ENCODE measurements around the gene CASK. TPM values are rescaled to one million over a fixed set of nuclear protein-coding genes. Genes with fewer than 3 reads are reported as not detected.
"Not testable (repeated sequence)": the region's sequence is repeated elsewhere in the genome, so short reads cannot be mapped to it uniquely, and the experiment has no call there.

CASK gene
- total RNA-seq, 2 experiments from 2014 or later: 18.2 to 20.2 TPM

GRCh38 chrX:41518127-41518840, 405.1 kb downstream of the CASK start:
- DNase-seq (peak; percentile 82), ATAC-seq (peak; percentile 90)
- Mint-ChIP-seq H3K27me3 (no peaks in the 10 kb centered on the region), H3K4me3 (no peak overlapping the region), H3K27ac (peak overlapping the region; percentile 76), H3K9me3 (no peaks in the 10 kb centered on the region), H3K4me1 (ENCODE audit: low read depth) (peaks cover 47% of the 10 kb centered on the region), H3K36me3 (ENCODE audit: low read depth) (peaks cover 13% of the 10 kb centered on the region)
- intact Hi-C loops (cut with micrococcal nuclease): no loop called here
- no peak for TF ChIP-seq CTCF (IDR thresholded peaks at IDR 0.05)
- CTCF ChIA-PET: interaction anchor here (0.6 kb wide), 1 partner anchor 646 kb away, joined by 3 read pairs; no protein-coding TSS in a partner anchor
- POLR2A ChIA-PET: no interaction called here

- H3K4me3 Mint-ChIP-seq: no peak overlapping the region
- peaks cover 47% of the 10 kb centered on the region for H3K4me1 Mint-ChIP-seq (ENCODE audit: low read depth)
- no peak for DNase-seq
- no peak for ATAC-seq
- CTCF ChIA-PET: no interaction called here
- POLR2A ChIA-PET: interaction anchor here (0.6 to 0.7 kb wide), 2 partner anchors 951 to 1002 kb away, joined by 3 read pairs; no protein-coding TSS in a partner anchor
- H3K27ac Mint-ChIP-seq: peak overlapping the region; percentile 76
- H3K27me3 Mint-ChIP-seq: no peaks in the 10 kb centered on the region
- no peaks in the 10 kb centered on the region for H3K9me3 Mint-ChIP-seq
- intact Hi-C loops (cut with micrococcal nuclease): no loop called here
- TF ChIP-seq CTCF (IDR thresholded peaks at IDR 0.05): no peak
- H3K36me3 Mint-ChIP-seq (ENCODE audit: low read depth): peaks cover 7% of the 10 kb centered on the region
These were observed 406.2 kb downstream of the CASK start for GRCh38 chrX:41516999-41517765.

GRCh38 chrX:41516456-41516855, 406.9 kb downstream of the CASK start:
- CTCF ChIA-PET: no interaction called here
- intact Hi-C loops (cut with micrococcal nuclease): no loop called here
- DNase-seq (no peak), ATAC-seq (no peak)
- no peaks in the 10 kb centered on the region for H3K9me3 Mint-ChIP-seq
- H3K4me3 Mint-ChIP-seq: no peak overlapping the region
- H3K4me1 Mint-ChIP-seq (ENCODE audit: low read depth): peaks cover 46% of the 10 kb centered on the region
- H3K27ac Mint-ChIP-seq: no peak overlapping the region
- H3K36me3 Mint-ChIP-seq (ENCODE audit: low read depth): peaks cover 5% of the 10 kb centered on the region
- TF ChIP-seq CTCF (IDR thresholded peaks at IDR 0.05): no peak
- no peaks in the 10 kb centered on the region for H3K27me3 Mint-ChIP-seq
- POLR2A ChIA-PET: interaction anchor here (0.6 to 0.7 kb wide), 2 partner anchors 951 to 1003 kb away, joined by 3 read pairs; no protein-coding TSS in a partner anchor

GRCh38 chrX:41515376-41515775, 408.0 kb downstream of the CASK start:
- intact Hi-C loops (cut with micrococcal nuclease): no loop called here
- no peak for TF ChIP-seq CTCF (IDR thresholded peaks at IDR 0.05)
- Mint-ChIP-seq H3K4me1 (ENCODE audit: low read depth) (peaks cover 42% of the 10 kb centered on the region), H3K9me3 (no peaks in the 10 kb centered on the region), H3K27ac (no peak overlapping the region), H3K27me3 (no peaks in the 10 kb centered on the region), H3K4me3 (no peak overlapping the region), H3K36me3 (ENCODE audit: low read depth) (peaks cover 4% of the 10 kb centered on the region)
- no peak for ATAC-seq
- ChIA-PET CTCF (no interaction called here), POLR2A (interaction anchor here (0.7 kb wide), 1 partner anchor 17 kb away, joined by 4 read pairs; no protein-coding TSS in a partner anchor)
- DNase-seq: no peak

GRCh38 chrX:41514179-41514578, 409.2 kb downstream of the CASK start:
- ATAC-seq: no peak
- Mint-ChIP-seq H3K27me3 (no peaks in the 10 kb centered on the region), H3K36me3 (ENCODE audit: low read depth) (peaks cover 3% of the 10 kb centered on the region), H3K9me3 (no peaks in the 10 kb centered on the region), H3K4me1 (ENCODE audit: low read depth) (peaks cover 42% of the 10 kb centered on the region), H3K4me3 (no peak overlapping the region), H3K27ac (peak overlapping the region; percentile 42)
- peak; percentile 23 for DNase-seq
- intact Hi-C loops (cut with micrococcal nuclease): no loop called here
- POLR2A ChIA-PET: no interaction called here
- CTCF ChIA-PET: no interaction called here
- TF ChIP-seq CTCF (IDR thresholded peaks at IDR 0.05): no peak

- H3K27ac Mint-ChIP-seq; H3K4me3 Mint-ChIP-seq; H3K9me3 Mint-ChIP-seq; DNase-seq; H3K36me3 Mint-ChIP-seq (ENCODE audit: low read depth); intact Hi-C loops (cut with micrococcal nuclease); ATAC-seq; H3K27me3 Mint-ChIP-seq; POLR2A ChIA-PET; CTCF ChIA-PET: not testable (repeated sequence)
- peaks cover 33% of the 10 kb centered on the region for H3K4me1 Mint-ChIP-seq (ENCODE audit: low read depth)
These were observed 410.5 kb downstream of the CASK start for GRCh38 chrX:41512853-41513252.

Data from activated CD8-positive, alpha-beta T cell treated with anti-CD3 and anti-CD28 coated beads for 36 hours (primary cell).